PFSK-1 (cell line): ENCODE data around the gene TMEM69.

ENCODE experiments used
- FOXP2 ChIP-seq: optimal IDR thresholded peaks from 2 replicates; pipeline ENCODE3; 2011; ENCODE audit warnings: borderline replicate concordance, control low read depth, inconsistent platforms; ENCODE audit not compliant: insufficient read depth; ENCODE audit errors: extremely low read length, extremely low read depth
- POLR2AphosphoS5 ChIP-seq: IDR thresholded peaks from 2 replicates; pipeline ENCODE4 v1.6.1; 2012; ENCODE audit warnings: low read depth, mild to moderate bottlenecking, control low read depth, low read length, moderate library complexity
- SIN3A ChIP-seq: IDR thresholded peaks from 2 replicates; pipeline ENCODE4 v1.6.1; 2012; ENCODE audit warnings: mild to moderate bottlenecking, low read length, moderate library complexity, borderline replicate concordance; ENCODE audit not compliant: insufficient read depth
- TAF1 ChIP-seq: IDR thresholded peaks from 2 replicates; pipeline ENCODE4 v1.6.1; 2012; ENCODE audit warnings: low read length, control low read depth, borderline replicate concordance; ENCODE audit not compliant: insufficient read depth
- TF ChIP-seq, protein P1 (sequence below), 2 experiments: IDR thresholded peaks; 2 replicates each; pipeline versions ENCODE4 v1.6.1 to v1.8.0; 2011 to 2012; ENCODE audit warnings: low read depth in 2 of 2, low read length in 2 of 2, control low read depth in 1 of 2, inconsistent platforms in 1 of 2, mild to moderate bottlenecking in 1 of 2, moderate library complexity in 1 of 2; ENCODE audit not compliant: insufficient read depth in 1 of 2

Gene TMEM69

DNA sequence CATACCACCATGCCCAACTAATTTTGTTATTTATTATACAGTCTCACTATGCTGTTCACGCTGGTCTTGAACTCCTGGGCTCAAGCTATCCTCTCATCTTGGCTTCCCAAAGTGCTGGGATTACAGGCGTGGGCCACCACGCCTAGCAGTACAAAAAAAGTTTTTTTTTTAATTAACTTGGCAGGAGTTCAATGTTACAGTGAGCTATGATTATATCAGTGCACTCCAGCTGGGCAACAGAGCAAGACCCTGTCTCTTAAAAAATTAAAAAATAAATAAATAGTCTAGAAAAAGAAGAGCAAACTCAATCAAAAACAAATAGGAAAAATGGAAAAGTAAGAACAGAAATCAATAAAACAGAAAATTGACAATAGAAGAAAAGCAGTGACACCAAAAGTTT, 25.7 kb downstream of the TMEM69 start:
- TF ChIP-seq FOXP2 = no peak
- TF ChIP-seq SIN3A = no peak

GRCh38 chr1:45716700-45717099, 28.7 kb downstream of the TMEM69 start:
- no peak for TF ChIP-seq TAF1
- TF ChIP-seq POLR2AphosphoS5 = no peak
- TF ChIP-seq, protein P1, sequence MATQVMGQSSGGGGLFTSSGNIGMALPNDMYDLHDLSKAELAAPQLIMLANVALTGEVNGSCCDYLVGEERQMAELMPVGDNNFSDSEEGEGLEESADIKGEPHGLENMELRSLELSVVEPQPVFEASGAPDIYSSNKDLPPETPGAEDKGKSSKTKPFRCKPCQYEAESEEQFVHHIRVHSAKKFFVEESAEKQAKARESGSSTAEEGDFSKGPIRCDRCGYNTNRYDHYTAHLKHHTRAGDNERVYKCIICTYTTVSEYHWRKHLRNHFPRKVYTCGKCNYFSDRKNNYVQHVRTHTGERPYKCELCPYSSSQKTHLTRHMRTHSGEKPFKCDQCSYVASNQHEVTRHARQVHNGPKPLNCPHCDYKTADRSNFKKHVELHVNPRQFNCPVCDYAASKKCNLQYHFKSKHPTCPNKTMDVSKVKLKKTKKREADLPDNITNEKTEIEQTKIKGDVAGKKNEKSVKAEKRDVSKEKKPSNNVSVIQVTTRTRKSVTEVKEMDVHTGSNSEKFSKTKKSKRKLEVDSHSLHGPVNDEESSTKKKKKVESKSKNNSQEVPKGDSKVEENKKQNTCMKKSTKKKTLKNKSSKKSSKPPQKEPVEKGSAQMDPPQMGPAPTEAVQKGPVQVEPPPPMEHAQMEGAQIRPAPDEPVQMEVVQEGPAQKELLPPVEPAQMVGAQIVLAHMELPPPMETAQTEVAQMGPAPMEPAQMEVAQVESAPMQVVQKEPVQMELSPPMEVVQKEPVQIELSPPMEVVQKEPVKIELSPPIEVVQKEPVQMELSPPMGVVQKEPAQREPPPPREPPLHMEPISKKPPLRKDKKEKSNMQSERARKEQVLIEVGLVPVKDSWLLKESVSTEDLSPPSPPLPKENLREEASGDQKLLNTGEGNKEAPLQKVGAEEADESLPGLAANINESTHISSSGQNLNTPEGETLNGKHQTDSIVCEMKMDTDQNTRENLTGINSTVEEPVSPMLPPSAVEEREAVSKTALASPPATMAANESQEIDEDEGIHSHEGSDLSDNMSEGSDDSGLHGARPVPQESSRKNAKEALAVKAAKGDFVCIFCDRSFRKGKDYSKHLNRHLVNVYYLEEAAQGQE (IDR thresholded peaks at IDR 0.05; ENCODE audit: insufficient read depth in 1 of 2, low read depth in 2 of 2, low read length in 2 of 2) = no peak
- TF ChIP-seq FOXP2 = no peak
- no peak for TF ChIP-seq SIN3A

- TF ChIP-seq POLR2AphosphoS5 (no peak), SIN3A (no peak), TAF1 (no peak), FOXP2 (no peak)
- TF ChIP-seq, protein P1 (IDR thresholded peaks at IDR 0.05; ENCODE audit: insufficient read depth in 1 of 2, low read depth in 2 of 2, low read length in 2 of 2) = no peak
These were observed 30.3 kb downstream of the TMEM69 start for GRCh38 chr1:45718289-45718688.

DNA sequence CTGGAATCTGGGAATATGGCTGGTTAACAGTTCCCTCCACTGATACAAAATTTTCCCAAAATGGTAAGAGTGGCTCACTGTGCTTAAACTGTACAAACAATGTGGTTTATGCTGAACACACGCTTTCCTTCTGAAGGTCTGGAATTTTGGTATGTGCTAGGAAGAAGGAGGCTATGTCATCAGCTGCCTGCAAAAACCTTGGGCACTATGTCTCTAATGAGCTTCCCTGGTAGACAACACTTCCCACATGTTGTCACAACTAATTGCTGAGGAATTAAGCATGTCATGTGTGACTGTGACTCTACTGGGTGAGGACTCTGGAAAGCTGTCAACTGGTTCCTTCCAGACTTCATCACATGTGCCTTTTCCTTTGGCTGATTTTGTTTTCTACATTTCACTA, 33.2 kb downstream of the TMEM69 start:
- TF ChIP-seq, protein P1 (IDR thresholded peaks at IDR 0.05; ENCODE audit: insufficient read depth in 1 of 2, low read depth in 2 of 2, low read length in 2 of 2) = no peak
- TF ChIP-seq FOXP2 = no peak
- TF ChIP-seq POLR2AphosphoS5 = no peak
- no peak for TF ChIP-seq TAF1
- TF ChIP-seq SIN3A = no peak

DNA sequence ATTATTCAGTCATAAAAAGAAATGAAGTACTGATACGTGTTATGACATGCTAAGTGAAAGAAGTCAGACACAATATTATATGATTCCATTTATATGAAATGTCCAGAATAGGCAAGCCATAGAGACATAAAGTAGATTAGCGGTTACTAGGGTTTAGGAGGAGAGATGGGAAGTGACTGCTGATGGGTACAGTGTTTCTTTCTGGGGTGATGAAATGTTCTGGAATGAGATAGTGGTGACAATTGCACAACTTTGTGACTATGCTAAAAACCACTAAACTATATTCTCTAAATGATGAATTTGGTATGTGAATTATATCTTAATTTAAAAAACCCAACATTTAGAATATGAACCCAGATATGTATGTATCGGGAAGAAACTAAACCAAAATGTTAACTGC, 34.8 kb downstream of the TMEM69 start:
- TF ChIP-seq POLR2AphosphoS5 = no peak
- TF ChIP-seq FOXP2 = no peak
- TF ChIP-seq, protein P1 (IDR thresholded peaks at IDR 0.05; ENCODE audit: insufficient read depth in 1 of 2, low read depth in 2 of 2, low read length in 2 of 2) = no peak
- no peak for TF ChIP-seq TAF1
- no peak for TF ChIP-seq SIN3A
